ENCODE measurements around the gene FADS2.
A peak's percentile ranks its signal among the peaks of the same experiment; 100 is the strongest.

The FADS2 gene

DNA sequence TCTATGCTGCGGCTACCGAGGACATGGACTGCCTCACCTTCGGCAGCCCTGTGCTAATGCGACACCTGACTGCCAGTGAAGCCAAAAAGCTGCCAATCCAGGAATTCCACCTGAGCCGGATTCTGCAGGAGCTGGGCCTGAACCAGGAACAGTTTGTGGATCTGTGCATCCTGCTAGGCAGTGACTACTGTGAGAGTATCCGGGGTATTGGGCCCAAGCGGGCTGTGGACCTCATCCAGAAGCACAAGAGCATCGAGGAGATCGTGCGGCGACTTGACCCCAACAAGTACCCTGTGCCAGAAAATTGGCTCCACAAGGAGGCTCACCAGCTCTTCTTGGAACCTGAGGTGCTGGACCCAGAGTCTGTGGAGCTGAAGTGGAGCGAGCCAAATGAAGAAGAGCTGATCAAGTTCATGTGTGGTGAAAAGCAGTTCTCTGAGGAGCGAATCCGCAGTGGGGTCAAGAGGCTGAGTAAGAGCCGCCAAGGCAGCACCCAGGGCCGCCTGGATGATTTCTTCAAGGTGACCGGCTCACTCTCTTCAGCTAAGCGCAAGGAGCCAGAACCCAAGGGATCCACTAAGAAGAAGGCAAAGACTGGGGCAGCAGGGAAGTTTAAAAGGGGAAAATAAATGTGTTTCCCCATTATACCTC, 32.1 kb upstream of the FADS2 start:
- no peak for DNase-seq

DNA sequence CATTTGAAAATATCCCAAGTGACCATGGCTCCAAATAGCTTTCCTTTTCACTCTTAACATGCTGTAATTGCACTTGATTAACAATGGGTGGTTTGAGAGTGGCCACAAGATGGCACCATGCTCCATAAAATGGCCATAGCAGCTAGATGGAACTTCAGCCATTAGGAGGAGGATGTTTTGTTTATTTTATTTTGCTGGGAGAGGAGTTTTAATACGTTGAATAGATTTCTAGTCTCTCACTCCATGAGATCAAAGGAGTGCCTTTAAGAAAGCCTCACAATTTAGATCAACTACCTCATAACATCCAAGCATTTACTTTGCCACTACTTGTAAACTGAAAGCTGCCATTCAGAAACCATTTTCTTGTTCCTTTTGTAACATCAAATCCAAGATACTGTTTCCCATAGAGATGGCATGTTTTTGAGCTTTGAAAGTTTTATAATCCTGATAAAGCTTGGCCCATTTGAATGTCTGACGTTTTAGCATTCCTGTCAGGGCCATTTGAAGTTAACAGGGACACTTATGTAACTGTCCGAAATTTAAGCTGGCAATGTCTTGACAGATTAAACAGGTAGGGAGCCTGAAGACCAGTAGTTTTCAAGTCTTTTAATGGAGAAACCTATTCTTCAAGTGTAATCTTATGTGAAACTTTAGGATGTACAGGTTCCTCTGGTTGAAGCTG, 30.7 kb upstream of the FADS2 start:
- peak; percentile 83 for DNase-seq

DNA sequence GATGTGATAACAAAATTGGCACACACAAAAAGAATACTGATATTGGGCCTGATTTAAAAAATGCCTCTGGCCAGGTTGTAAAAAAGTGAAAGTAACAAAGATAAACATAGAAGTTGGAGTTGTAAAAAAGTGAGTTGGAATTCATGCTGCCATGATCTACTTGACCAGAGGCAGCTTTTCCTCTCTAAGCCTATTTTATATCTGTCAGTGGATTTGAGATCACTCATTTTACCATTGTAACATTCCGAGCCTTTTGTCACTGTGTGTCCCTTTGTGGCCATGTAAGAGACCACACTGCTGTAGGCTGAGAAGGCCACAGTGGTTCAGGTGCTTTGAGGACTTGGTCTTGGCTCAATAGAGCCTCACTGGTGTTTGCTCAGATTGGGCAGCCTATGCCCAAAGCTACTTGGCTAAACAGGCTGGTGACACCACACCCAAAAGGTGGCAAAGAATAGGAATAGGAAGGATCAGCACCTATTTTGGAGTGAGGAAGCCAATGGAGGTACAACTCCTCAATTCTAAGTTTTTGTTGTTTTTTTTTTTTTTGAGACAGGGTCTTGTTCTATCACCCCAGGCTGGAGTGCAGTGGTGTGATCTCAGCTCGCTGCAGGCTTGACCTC, 28.3 kb upstream of the FADS2 start:
- DNase-seq, result no peak

DNA sequence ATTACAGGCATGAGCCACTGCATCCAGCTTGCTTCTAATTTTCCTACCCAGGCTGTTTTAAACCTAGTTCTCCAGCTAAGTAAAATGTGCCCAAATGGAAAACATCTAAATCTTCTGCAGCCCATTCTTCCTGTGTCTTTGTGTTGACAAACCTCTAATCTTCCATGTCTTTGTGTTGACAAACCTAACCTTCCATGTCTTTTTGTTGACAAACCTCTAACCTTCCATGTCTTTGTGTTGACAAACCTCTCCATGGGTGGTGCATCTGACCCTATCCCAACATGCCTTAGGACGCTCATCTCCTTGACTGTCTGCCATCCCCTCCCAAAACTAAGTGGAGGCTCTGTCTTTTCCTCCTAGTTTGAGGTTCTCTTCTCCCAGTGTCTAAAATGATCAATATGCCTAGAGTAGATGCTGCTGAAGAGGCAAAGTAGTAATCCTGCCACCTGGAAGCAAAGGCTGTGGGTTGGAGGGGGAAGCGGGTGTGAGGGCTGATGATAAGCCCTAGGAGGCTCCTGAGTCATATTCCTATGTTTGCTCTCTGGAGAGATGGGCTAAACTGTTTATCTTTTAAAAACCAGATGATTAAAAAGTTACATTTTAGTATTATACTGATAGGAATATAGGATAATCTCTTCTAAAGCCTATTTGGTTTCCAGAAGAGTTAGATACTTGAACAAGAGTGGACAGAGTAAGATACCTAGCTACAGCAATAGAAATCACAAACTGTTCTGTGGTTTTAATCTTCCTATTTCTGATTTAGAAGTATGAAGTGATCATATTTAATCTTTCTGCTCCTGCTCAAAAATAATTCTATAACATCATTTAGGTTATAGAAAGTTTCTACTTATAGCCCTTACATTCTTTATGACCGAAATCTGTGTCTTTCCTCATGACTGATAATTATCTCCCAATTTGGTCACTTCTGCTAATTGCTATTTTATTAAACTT, 27.5 kb upstream of the FADS2 start:
- no peak for DNase-seq

DNA sequence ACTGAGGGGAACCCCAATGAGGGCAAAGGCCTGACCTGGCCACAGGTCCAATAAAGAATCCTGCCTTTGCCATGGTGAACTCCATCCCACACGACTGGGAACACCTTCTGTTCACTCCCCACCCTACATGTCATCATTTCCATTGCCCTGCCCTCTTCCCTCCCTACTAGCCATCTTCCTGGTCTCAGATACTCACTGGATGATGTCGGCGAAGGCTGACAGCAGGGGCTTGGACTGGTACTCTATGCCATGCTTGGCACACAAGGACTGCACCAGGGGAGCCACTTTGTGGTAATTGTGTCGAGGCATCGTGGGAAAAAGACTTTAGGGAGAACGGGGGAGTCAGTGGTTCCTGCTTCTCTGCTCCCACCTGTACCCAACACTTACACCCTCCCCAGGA, 25.5 kb upstream of the FADS2 start:
- DNase-seq, result no peak

DNA sequence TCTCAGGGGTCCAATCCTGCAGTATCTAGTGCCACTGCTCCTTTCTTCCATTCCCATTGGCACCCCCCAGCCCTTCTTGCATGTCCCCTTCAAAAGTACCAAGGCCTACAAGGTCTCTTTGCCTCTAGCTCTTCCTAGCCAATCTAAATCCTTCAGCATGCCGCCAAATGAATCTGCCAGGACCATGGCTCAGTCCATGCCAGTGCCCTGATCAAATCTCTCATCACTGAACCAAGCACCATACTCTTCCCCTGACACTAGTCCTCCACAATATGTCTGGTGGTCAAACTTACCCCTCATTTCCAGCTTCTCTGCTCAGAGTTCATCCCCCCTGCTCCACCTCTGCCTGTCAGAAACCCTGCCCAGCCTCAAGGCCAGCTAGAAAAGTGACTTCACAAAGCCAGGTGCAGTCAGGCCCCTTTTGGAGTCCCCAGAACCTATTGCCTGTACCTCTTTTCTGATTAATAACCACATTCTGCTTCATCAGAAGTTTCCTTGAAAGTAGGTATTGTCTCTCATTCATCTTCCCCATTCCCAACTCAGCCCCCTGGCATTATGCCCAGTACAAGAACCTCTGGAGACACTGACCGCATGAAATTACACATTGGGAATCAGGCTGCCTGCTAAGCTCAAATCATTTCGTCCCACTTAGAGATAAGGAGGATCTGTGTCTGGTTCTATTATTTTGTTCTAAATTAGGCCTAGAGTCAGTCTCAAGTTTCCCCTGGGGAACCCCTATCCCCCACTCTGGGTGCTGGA, 24.0 kb upstream of the FADS2 start:
- DNase-seq, result no peak

DNA sequence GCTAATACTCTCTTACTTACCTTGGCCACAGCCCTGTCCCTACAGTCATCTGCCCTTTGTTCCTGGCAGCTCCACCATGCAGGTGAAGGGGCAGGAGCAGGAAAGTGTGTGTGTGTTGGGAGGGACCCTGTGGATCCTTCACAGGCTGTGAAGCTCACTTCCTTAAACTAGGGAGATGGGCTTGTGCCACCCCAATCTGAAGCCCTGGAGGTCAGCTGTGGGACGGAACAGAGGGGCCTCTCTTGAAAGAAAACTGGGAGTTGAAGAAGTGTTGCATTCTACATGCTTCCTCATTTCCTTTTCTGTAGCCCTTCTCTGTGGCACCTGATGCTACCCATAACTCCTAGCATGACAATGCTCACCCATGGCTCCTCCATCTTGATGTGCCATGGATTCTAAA, 23.0 kb upstream of the FADS2 start:
- DNase-seq, result no peak

DNA sequence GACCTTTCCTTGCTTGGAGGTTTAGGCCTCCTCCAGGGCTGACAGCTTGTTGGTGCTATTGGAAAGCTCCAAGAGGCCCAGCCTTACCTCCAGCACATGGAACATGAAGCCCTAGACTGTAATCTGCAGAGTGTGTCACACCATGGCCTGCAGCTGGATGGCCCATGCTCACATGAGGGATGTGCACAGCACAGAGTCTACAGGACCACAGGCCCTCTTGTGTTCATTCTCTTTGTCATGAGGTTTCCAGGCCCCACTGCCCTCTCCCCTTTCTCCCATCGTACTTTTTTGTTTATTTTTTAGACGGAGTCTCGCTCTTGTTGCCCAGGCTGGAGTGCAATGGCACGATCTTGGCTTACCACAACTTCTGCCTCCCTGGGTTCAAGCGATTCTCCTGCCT, 21.3 kb upstream of the FADS2 start:
- DNase-seq, result no peak

DNA sequence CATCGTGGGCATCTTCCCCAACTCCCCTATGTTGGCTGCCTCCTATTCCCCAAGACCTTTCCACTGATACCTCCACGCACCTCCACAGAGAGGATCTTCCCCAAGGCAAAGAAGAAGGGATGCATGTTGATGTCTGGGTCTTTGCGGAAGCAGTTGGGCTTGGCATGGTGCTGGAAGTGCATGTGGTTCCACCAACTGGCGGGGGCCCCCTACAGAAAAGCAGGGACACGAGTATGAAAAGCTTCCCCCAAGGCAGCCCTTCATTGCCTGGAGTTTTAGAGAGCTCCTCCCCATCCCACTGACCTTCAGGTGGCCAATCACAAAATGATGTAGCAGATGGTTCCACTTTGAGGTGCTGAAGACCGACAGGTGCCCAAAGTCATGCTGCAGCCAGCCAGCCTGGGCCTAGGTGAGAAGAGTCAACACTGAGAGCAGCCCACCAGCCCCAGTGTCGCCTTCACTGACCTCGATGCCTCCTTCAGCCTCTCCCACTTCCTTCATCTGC, 17.4 kb upstream of the FADS2 start:
- DNase-seq, result no peak

DNA sequence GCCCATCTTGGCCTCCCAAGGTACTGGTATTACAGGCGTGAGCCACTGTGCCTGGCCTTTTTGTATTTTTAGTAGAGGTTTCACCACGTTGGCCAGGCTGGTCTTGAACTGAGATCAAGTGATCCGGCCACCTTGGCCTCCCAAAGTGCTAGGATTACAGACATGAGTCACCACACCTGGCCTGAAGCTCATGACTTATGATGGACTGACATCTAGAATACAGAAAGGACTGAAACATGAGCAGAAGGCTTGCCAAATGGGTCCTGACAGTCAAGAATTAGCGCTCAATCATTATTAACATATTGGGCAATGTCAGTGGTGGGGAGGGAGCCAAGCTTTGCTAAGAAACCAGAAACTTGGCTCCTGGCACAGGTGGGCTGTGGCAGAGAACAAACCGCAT, 16.3 kb upstream of the FADS2 start:
- DNase-seq, result no peak

DNA sequence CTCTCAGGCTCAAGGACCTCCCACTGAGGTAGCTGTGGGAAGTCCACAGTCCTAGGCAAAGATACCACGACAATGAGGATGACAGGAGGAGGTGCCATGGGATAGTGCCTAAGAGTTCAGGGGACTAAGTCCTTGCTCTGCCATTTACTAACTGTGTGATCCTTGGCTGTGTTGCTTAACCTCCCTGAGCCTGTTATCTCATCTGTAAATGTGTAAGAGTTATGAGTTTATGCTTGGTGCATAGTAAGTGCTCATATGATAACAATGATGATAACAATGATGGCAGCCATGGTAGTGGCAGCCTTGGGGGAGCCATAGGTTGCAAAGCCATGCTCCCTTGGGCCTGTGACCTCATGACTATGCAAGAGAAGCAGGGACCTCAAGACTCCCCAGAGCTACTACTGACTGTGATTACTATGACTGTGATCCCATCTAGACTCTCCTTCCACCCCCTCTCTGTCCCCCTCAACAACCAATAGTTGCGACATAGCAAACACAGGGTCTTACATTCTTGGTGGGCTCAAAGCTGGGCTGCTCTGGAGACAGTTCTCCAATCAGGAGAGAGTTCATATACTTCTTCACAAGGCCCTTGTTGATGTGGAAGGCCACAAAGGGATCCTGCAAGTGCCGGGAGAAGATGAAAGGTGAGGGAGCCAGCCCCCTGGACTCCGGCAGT, 15.2 kb upstream of the FADS2 start:
- DNase-seq, result no peak

DNA sequence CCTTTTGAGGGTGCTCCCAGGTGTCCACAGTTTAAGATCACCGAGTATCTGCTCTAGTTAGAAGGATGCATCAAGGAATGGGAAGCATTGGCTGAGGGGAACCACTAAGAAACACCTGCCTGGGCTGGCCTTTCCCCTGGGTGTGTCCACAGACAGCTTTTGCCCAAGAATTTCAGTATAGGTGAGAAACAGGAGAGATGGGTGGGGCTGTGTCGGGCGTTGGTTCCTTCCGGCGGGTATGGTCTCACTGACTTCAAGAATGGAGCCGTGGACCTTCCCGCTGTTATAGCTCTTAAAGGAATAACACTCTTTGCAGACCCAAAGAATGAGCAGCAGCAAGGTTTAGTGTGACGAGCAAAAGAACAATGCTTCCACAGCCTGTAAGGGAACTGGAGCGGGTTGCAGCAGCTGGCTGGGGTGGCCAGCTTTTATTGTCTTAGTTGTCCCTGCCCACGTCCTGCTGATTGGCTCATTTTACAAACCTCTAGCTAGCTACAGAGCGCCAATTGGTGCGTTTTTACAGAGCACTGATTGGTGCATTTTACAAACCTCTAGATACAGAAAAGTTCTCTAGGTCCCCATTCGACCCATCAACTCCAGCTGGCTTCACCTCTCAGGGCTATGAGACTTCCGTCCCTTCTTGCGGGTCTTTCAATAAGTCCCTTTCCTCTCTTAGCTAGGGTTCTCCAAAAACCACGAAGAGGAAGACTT, 13.7 kb upstream of the FADS2 start:
- DNase-seq, result no peak

DNA sequence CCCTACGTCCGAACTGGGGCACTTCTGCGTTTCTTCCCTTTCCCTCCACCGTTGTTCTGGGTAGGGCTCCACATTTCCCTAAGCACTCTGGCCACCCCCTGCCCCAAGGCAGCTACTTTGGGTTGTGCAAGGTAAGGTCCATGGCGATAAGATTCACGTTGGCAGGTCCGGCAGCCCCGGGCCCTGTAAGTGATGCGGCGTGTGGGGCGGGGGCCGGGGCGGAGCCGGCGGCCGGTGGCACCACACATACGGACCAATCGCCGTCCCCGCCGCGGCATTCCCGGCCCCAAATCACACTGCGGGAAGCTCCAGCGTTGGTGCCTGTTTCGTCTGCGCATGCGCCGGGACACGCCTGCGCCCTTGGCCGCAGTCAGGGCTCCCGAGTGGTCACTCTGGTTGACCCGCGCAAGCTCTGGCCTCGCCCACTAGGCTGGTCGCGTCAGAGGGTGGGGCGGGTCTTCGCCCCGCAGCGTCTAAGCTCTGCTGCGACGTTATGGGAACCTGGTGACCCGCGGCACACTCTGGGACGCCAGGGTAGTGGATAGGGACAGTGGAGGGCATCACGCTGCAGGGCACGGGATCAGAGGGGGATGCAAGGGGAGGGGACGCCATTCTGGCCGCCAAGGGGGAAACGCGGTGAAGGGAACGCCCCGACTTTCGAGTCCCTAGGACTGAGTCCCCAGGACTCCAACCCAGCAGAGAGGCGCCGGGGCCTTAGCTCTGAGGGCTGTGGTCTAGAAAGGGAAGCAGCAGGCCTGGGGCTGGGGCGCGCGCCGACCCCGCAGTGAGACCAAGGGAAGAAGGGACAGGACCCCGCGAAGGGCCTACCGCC, 12.9 kb upstream of the FADS2 start:
- DNase-seq, result peak; percentile 65

DNA sequence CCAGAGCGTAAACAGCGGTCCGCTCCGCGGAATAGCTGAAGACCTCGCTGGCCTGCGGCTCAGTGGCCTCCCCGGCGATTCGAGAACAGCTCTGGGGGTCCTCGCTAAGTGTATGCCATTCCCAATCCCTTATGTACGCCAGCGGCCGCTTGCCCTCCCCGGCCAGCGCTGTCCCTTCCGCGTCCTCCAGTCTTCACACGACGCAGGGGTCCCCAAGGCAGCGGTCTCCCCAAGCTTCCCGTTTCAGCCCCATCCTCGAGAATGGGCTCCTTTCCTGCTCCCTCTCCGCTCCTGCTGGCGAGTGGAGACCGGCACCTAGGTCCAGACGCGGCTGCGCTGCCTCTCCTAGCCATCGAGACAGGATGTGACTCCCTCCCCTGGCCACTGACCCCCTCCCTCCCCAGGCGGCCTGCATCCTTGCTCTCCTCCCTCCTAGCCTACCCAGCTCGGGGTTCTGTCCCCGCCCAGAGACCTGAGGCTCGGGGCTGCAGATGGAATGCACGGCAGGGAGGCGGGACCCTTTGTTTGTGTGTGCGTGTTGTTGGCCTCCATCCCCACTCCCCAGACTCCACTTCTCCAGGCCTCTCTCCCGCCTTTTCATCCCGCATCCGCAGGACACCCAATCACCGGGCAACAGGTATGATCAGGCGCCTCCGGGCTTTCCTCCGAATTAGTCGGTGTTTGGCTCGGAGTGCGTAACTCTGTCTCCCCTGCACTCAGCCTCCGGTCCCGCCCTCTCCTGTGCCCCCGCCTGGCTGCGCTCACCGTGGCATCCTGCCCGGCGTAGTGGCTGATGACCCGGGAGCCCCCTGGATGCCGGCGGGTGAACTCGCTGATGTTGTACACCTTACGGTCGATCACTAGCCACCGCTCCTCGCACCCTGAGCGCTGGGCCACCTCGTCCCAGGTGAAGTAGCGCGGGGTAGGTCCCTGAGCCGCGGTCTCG, 12.0 kb upstream of the FADS2 start:
- peak; percentile 65 for DNase-seq

DNA sequence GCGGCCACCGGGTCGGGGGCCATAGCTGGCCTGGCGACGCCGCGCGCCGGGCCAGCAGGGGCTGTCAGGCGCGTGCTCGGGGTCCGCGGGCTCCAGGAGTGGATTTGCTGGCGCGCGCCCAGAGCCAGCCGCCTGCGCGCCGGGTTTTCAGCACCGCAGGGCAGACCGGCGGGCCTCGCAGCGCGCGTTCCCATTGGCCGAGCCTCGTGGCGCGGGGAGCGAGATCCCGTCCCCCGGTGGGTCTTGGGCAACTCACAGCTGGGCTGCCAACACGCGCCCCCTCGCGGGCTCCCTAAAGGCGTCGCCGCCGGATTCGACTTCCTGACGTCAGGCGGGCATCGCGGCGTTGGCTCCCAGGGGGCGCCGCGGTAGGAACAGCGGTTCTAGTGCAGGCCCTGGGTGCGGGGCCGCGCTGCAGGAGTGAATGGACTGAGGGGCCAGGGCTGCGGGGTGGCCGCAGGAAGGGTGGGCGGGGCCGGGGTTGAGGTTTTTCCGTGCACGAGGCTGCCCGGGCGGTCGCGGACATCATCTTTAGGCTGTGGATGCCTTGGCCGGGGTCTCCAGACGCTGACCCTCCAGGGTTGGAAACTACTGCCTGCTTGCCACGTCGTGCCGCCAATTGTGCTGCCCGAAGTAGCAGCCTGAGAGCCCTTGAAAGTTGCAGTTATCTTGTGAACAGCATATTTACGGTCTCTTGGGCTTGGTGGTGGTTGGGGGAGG, 11.2 kb upstream of the FADS2 start, which contains the start of gene FADS1:
FADS1 (minus strand) TSS at position 268 of the 720 bp plus-strand sequence; CDS start at position 194, 74 bp downstream.
- peak; percentile 98 for DNase-seq

DNA sequence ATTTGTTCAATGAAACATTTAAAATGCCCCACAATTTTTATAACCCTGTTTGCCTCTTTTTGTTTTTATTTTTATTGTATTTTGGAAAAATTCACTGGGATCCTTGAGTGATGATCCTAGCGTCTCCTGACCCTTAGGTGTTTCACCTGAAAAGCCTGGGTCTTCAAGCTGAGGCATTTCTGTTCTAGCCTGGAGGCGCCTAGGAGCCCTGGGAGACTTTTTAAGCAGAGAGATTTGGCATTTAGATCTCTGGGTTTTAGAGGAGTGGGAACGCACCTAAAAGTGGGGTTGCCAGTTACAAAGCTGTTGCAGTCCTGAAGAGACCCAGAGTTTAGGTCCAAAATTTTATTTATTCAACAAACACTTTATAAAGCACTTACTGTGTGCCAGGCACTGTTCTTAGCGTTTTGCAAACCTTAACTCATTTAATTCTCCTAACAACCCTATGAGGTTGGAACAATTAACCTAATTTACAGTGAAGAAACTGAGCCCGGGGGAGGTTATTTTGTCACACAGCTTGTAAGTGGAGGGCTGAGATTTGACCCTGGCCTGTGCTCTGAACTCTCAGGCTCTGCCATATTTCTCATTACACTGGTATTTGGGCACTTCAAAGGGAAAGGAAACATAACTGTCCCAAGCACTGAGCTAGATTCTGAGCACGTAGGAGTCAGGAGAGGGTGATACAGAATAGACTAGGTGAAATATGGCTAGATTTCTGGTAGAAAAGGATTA, 10.5 kb upstream of the FADS2 start:
- no peak for DNase-seq

DNA sequence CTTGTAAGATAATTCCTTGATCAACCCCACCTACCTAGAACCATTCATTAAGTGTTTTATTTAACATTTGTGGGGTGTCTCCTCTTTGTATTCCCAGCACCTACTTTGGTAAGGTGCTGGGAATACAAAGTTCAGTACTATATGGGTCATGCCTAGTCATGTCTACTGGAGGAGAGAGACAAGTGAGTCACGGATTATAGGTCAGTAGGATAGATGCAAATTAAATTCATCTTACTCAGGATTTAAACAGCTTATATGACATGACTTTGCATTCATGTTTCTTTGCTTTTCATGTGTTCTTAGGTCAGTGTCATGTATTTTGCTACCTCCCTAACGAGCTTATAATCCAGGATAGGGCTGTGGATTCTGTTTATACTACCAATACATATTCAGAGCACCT, 7.9 kb upstream of the FADS2 start:
- no peak for DNase-seq
